Amygdala (tissue), 56 donors: ENCODE data around the gene FAM131C.
A peak's percentile ranks its signal among the peaks of the same experiment; 100 is the strongest.

Experiments used
- DNase-seq, 56 donors: peaks; one replicate each; lab custom pipeline; 2025; lab: John Stamatoyannopoulos, UW

Gene FAM131C

GRCh38 chr1:16073490-16074119 lies at the start of gene FAM131C:
Gene FAM131C, minus strand, starts transcription at chr1:16073651. Its CDS starts 209 bp downstream, at chr1:16073442.
- DNase-seq: peak in 7 of 56 donors; percentile 11 to 40 (median 25)

DNA sequence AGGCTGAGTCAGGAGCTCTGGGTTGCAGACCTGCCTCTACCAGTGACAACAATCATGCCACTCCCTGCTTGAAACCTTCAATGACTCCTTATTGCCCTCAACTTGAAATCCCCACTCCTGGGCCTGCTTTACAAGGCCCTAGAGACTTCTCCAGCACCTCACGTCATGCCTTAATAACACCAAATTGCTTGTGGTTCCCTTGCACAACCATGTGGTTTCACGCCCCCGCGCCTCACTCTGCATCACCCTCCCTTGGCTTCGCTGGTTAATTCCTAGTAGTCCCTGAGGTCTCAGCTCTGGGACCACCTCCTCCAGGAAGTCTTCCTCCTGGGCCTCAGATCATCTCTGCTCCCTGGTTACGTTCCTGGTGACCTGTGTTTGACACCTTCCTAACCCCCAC lies 49.5 kb upstream of the FAM131C start:
- no peak for DNase-seq

DNA sequence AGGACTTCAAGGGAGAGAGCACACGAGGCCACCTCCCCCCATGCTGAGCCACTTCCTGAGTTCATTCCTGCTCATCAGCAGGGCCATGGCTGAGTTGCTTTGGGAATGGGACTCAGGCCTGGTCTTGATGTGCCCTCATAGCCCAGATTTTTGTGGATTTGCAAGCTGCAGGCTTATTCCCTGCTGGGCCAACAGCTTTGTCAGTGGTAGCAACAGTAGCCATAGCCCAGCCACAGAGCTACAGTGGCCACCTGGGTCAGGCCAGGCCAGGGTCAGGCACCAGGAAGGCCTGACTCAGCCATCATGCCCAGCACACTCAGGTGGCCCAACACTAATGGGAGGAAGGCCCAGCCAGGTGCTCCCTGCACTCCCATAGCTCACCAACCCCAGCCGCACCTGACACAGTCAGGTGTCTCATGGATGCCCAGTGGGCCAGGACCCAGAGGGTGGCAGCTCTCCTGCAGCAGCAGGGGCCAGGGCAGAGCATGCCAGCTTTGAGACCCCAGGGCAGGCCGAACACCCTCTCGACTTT lies 49.0 kb upstream of the FAM131C start:
- no peak for DNase-seq

DNA sequence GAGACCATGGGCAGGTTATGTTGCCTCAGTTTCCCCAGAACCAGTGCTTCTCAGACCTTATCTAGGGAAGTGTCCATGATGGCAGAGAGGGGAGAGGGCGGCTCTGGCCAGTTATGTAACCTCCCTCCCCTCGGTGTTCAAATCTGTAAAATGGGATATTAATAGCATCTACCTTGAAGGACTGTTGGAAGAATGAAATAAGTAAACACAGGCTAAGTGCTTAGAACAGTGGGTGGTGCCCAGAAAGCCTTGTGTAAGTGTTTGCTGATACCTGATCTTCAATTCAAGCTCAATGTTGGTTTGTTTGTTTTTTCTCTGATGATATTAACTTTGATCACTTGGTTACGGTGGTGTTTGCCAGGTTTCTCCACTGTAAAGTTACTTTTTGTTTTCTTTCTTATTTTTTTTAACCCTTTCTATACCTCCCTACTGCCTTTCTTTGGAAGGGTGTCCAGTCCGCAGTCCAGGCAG lies 47.5 kb upstream of the FAM131C start:
- DNase-seq: no peak

GRCh38 chr1:16120407-16120806 lies 47.0 kb upstream of the FAM131C start:
- no peak for DNase-seq

DNA sequence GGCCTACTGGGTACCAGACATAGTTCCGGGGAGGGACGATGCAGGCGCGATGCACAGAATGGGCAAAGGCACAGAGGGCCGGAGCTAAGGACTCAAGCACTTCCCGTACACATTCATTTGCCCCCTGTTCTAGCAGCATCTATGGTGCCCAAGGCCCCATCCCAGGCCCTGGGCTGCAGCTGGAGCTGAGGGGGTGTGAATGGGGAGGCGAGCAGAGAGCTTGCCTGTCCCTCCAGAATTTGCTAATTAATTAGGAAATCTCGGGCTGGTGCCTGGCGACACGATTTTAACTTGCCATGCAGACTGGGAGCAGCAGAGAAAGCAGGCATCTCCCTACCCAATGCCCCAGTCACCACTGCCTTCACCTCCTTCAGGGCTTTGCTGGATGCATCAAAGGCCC lies 46.5 kb upstream of the FAM131C start:
- DNase-seq: peak in 2 of 56 donors; percentile 18 to 34

GRCh38 chr1:16119504-16119903 lies 46.1 kb upstream of the FAM131C start:
- DNase-seq: no peak

DNA sequence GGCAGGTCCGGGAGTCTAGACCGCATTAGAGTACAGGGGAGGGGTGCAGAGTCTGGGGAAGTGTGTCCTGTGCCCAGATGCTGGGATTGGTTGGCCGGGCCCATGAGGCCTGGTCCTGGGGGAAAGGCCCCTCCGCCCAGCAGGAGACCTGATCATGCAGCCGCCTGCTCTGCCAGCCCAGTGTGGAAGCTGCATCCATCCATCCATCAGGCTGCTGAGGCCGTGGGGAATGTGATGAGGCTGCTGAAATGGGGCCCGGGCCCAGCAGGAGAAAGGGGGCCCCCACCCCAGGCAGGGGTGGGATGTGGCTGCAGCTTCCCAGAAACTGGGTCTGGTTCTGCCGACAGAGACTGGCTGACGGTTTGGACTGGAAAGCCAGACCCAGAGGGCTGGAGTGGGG lies 45.3 kb upstream of the FAM131C start:
- no peak for DNase-seq

- DNase-seq: no peak
These were observed 44.5 kb upstream of the FAM131C start for GRCh38 chr1:16117936-16118335.

- no peak for DNase-seq
These were observed 43.9 kb upstream of the FAM131C start for GRCh38 chr1:16117369-16117768.

- no peak for DNase-seq
These were observed 43.2 kb upstream of the FAM131C start for GRCh38 chr1:16116625-16117024.

GRCh38 chr1:16116002-16116401 lies 42.6 kb upstream of the FAM131C start:
- no peak for DNase-seq

GRCh38 chr1:16115468-16115983 lies 42.1 kb upstream of the FAM131C start:
- DNase-seq: no peak

- DNase-seq: peak in 3 of 56 donors; percentile 5 to 48 (median 14)
These were observed 41.3 kb upstream of the FAM131C start for GRCh38 chr1:16114527-16115467.

GRCh38 chr1:16112596-16113555 lies 39.4 kb upstream of the FAM131C start:
- DNase-seq: no peak

GRCh38 chr1:16111771-16112595 lies 38.5 kb upstream of the FAM131C start:
- no peak for DNase-seq

- DNase-seq: no peak
These were observed 37.4 kb upstream of the FAM131C start for GRCh38 chr1:16110884-16111283.

GRCh38 chr1:16110456-16110855 lies 37.0 kb upstream of the FAM131C start:
- no peak for DNase-seq

DNA sequence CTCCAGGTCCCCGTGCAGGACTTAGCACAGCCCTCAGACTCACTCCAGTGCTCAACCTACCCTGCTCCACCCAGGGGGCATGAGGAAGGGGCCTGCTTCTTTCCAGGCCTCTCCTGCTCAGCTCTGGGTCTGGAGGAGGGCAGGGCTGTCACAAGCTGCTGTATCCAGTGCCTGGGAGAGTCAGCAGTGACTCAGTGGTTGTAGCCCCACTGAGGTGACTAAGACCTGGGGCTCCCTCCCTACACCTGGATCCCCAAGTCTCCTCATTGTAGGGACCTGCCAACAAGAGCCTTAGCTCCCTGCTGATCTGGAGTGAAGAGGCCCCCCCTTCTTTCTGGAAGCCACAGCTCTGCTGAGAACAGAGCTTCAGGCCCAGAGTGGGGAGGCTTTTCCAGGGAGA lies 36.1 kb upstream of the FAM131C start:
- DNase-seq: no peak
